H1 (cell line): Measurements from ENCODE around the gene IDUA.

Experiments
- CEBPB ChIP-seq: IDR thresholded peaks from 2 replicates; pipeline ENCODE4 v1.6.1; 2012; ENCODE audit warnings: low read depth, low read length
- CHD2 ChIP-seq: IDR thresholded peaks from 2 replicates; pipeline ENCODE4 v1.6.1; 2012; ENCODE audit warnings: low read length, improper control_type of control experiment
- CTCF ChIP-seq, 3 experiments: IDR thresholded peaks; 1 replicate in 2 of 3; 2 replicates in 1 of 3; pipeline versions ENCODE4 v1.5.1 to v1.6.1; 2011; ENCODE audit warnings: low read length in 3 of 3, mild to moderate bottlenecking in 3 of 3, inconsistent platforms in 2 of 3, low read depth in 1 of 3, moderate library complexity in 1 of 3; ENCODE audit not compliant: insufficient read depth in 1 of 3; ENCODE audit errors: control extremely low read depth in 1 of 3
- EP300 ChIP-seq, 2 experiments: IDR thresholded peaks; 1 replicate in 1 of 2; 2 replicates in 1 of 2; pipeline ENCODE4 v1.6.1; 2011 to 2012; ENCODE audit warnings: low read depth in 2 of 2, low read length in 2 of 2, mild to moderate bottlenecking in 2 of 2, borderline replicate concordance in 1 of 2, inconsistent platforms in 1 of 2, moderate library complexity in 1 of 2
- EZH2 ChIP-seq: fragments of 200-600 bp; sonication (generic); IDR thresholded peaks from 2 replicates; pipeline ENCODE4 v1.7.1; 2012; ENCODE audit warnings: low read depth, mild to moderate bottlenecking, moderate library complexity, low read length, inconsistent platforms; ENCODE audit not compliant: severe bottlenecking
- NANOG ChIP-seq: IDR thresholded peaks from 2 replicates; pipeline ENCODE4 v1.6.1; 2011; ENCODE audit warnings: low read length, low read depth, mild to moderate bottlenecking, inconsistent platforms; ENCODE audit not compliant: insufficient read depth, poor library complexity, severe bottlenecking
- POLR2A ChIP-seq, 2 experiments: IDR thresholded peaks; 1 replicate in 1 of 2; 2 replicates in 1 of 2; pipeline ENCODE4 v1.6.1; 2011; ENCODE audit warnings: low read depth in 2 of 2, low read length in 2 of 2, mild to moderate bottlenecking in 2 of 2; ENCODE audit errors: control extremely low read depth in 1 of 2
- POLR2AphosphoS5 ChIP-seq: IDR thresholded peaks from 2 replicates; pipeline ENCODE4 v1.6.1; 2011; ENCODE audit warnings: low read depth, low read length
- SUZ12 ChIP-seq: fragments of 200-600 bp; sonication (generic); IDR thresholded peaks from 2 replicates; pipeline ENCODE4 v1.6.1; 2012; ENCODE audit warnings: mild to moderate bottlenecking, inconsistent platforms, low read length, moderate library complexity, mixed read lengths

- TF ChIP-seq CTCF (IDR thresholded peaks at IDR 0.05; ENCODE audit: control extremely low read depth in 1 of 3, insufficient read depth in 1 of 3, low read depth in 1 of 3, low read length in 3 of 3), result no peak
- TF ChIP-seq NANOG, result no peak
- TF ChIP-seq CHD2, result no peak
- no peak for TF ChIP-seq EP300 (IDR thresholded peaks at IDR 0.05; ENCODE audit: borderline replicate concordance in 1 of 2, low read depth in 2 of 2, low read length in 2 of 2)
- no peak for TF ChIP-seq SUZ12
- TF ChIP-seq POLR2AphosphoS5, result no peak
- no peak for TF ChIP-seq CEBPB
- TF ChIP-seq EZH2, result no peak
- no peak for TF ChIP-seq POLR2A (IDR thresholded peaks at IDR 0.05; ENCODE audit: control extremely low read depth in 1 of 2, low read depth in 2 of 2, low read length in 2 of 2)
These were observed 12.2 kb upstream of the IDUA start for GRCh38 chr4:974668-975067.
